ENCODE results near the gene MYPN.

GRCh38 chr10:68087685-68088401 lies 21.4 kb upstream of the MYPN start:
- no peak for TF ChIP-seq ZNF384 (IDR thresholded peaks at IDR 0.05)
- TF ChIP-seq BHLHE40 (IDR thresholded peaks at IDR 0.05; ENCODE audit: borderline replicate concordance): no peak
- TF ChIP-seq SP1 (IDR thresholded peaks at IDR 0.05): no peak
- no peak for TF ChIP-seq NFRKB (IDR thresholded peaks at IDR 0.05)
- TF ChIP-seq FOXM1 (IDR thresholded peaks at IDR 0.05; ENCODE audit: borderline replicate concordance): no peak
- no peak for TF ChIP-seq FOXA1 (IDR thresholded peaks at IDR 0.05)
- no peak for TF ChIP-seq SUZ12 (IDR thresholded peaks at IDR 0.05)
- TF ChIP-seq, protein P1, sequence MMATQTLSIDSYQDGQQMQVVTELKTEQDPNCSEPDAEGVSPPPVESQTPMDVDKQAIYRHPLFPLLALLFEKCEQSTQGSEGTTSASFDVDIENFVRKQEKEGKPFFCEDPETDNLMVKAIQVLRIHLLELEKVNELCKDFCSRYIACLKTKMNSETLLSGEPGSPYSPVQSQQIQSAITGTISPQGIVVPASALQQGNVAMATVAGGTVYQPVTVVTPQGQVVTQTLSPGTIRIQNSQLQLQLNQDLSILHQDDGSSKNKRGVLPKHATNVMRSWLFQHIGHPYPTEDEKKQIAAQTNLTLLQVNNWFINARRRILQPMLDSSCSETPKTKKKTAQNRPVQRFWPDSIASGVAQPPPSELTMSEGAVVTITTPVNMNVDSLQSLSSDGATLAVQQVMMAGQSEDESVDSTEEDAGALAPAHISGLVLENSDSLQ (IDR thresholded peaks at IDR 0.05): no peak
- TF ChIP-seq FOXK2 (IDR thresholded peaks at IDR 0.05): no peak
- no peak for TF ChIP-seq ELF4 (IDR thresholded peaks at IDR 0.05)
- TF ChIP-seq TARDBP (IDR thresholded peaks at IDR 0.05): no peak

Data from HEK293T (cell line).